K562 (cell line): ENCODE data around the gene NFIB. TPM values are rescaled to one million over a fixed set of nuclear protein-coding genes. Genes with fewer than 3 reads are reported as not detected.

Source experiments
- ATAC-seq: fragments of 200-7000 bp; cut with Tn5 transposase; 3 replicates; pipeline ENCODE4 v1.9.1; 2020; ENCODE audit warnings: moderate library complexity
- BruUV-seq: library from RNA; stranded (reverse); fragments of 400-500 nt; replicated peaks from 2 replicates; lab custom pipeline; 2021; lab: Mats Ljungman, UMichigan
- CTCF ChIA-PET: fragments of 300-600 bp; formaldehyde crosslinking; extraction: SDS; loops from one replicate; lab custom pipeline; 2021; ENCODE audit warnings: low intra/inter-chr PET ratio; lab: Yijun Ruan, JAX
- POLR2A ChIA-PET: fragments of 300-600, 350-650 bp; sonication (Branson Sonifier 250); formaldehyde crosslinking; extraction: SDS; loops from one replicate; lab custom pipeline; 2021; ENCODE audit warnings: antibody characterized with exemption, inconsistent platforms; lab: Yijun Ruan, JAX
- DNase-seq, 4 experiments: peaks; one replicate each; pipeline versions ENCODE4 v3.0.0 to v3.0.0-alpha.2; 2011 to 2018; ENCODE audit warnings: low spot score in 3 of 4, mixed read lengths in 3 of 4; ENCODE audit errors: extremely low read depth in 1 of 4
- FAIRE-seq: peaks from 2 replicates; lab custom pipeline; 2011; peaks lifted over from hg19 to GRCh38; lab: Jason Lieb, UNC
- H2AFZ ChIP-seq: 2 replicates; pipeline ENCODE4 v1.6.0; 2011; ENCODE audit warnings: low read depth, low read length, control low read depth, inconsistent platforms
- H3K27ac ChIP-seq: fragments of 200-600 bp; 3 replicates; pipeline ENCODE4 v1.8.0; 2011; ENCODE audit warnings: low read depth, mild to moderate bottlenecking, control low read depth, inconsistent platforms, low read length, moderate library complexity, mixed read lengths; ENCODE audit errors: extremely low read depth
- H3K27me3 ChIP-seq, 2 experiments: fragments of 300-600 bp in 1 of 2; 2 replicates in 1 of 2; 3 replicates in 1 of 2; pipeline versions ENCODE4 v1.6.0 to v1.8.0; 2011; ENCODE audit warnings: inconsistent platforms in 2 of 2, low read length in 2 of 2, mild to moderate bottlenecking in 1 of 2, mixed read lengths in 1 of 2, moderate library complexity in 1 of 2; ENCODE audit not compliant: control insufficient read depth in 2 of 2, insufficient read depth in 2 of 2
- H3K36me3 ChIP-seq: fragments of 300-600 bp; 3 replicates; pipeline ENCODE4 v1.8.0; 2011; ENCODE audit warnings: mild to moderate bottlenecking, low read length, inconsistent platforms; ENCODE audit not compliant: control insufficient read depth, insufficient read depth
- H3K4me1 ChIP-seq, 2 experiments: fragments of 200-600 bp in 1 of 2; replicated peaks in 1 of 2; 2 replicates in 1 of 2; 3 replicates in 1 of 2; pipeline versions ENCODE4 v1.5.1 to v1.8.0; 2011; ENCODE audit warnings: inconsistent platforms in 2 of 2, low read length in 2 of 2, mild to moderate bottlenecking in 1 of 2, mixed read lengths in 1 of 2, moderate library complexity in 1 of 2; ENCODE audit not compliant: control insufficient read depth in 2 of 2, insufficient read depth in 2 of 2
- H3K4me2 ChIP-seq: 2 replicates; pipeline ENCODE4 v1.6.1; 2011; ENCODE audit warnings: low read length, control low read depth, inconsistent platforms, mixed read lengths; ENCODE audit not compliant: insufficient read depth
- H3K4me3 ChIP-seq: fragments of 200-600 bp; sonication (generic), shearing (Covaris generic); 2 replicates; pipeline ENCODE4 v1.5.1; 2016; ENCODE audit warnings: control low read depth, inconsistent platforms
- H3K79me2 ChIP-seq: fragments of 200-600 bp; 3 replicates; pipeline ENCODE4 v1.8.0; 2011; ENCODE audit warnings: low read length, inconsistent platforms; ENCODE audit not compliant: control insufficient read depth, insufficient read depth
- H3K9ac ChIP-seq, 2 experiments: 2 replicates each; pipeline versions ENCODE4 v1.6.0 to v1.6.1; 2011; ENCODE audit warnings: low read depth in 2 of 2, low read length in 2 of 2, control low read depth in 1 of 2, inconsistent platforms in 1 of 2, mild to moderate bottlenecking in 1 of 2, mixed read lengths in 1 of 2; ENCODE audit not compliant: insufficient read depth in 1 of 2
- H3K9me1 ChIP-seq: one replicate; pipeline ENCODE4 v1.6.0; 2011; ENCODE audit warnings: inconsistent platforms, mild to moderate bottlenecking, low read length, moderate library complexity; ENCODE audit not compliant: control insufficient read depth, insufficient read depth
- H3K9me3 ChIP-seq: replicated peaks from 2 replicates; pipeline ENCODE4 v1.5.1; 2011; ENCODE audit warnings: low read depth, low read length, inconsistent platforms; ENCODE audit not compliant: control insufficient read depth, insufficient read depth
- H4K20me1 ChIP-seq: replicated peaks from 2 replicates; pipeline ENCODE4 v1.6.1; 2011; ENCODE audit warnings: low read length, inconsistent platforms, mixed read lengths; ENCODE audit not compliant: control insufficient read depth, insufficient read depth
- LARP7 ChIP-seq: fragments of 450-650 bp; IDR thresholded peaks from 2 replicates; pipeline ENCODE4 v1.6.1; 2016
- ZBTB34 ChIP-seq: fragments of 250-450 bp; sonication (Bioruptor Pico); IDR thresholded peaks from 2 replicates; pipeline ENCODE4 v1.8.0; 2021; ENCODE audit warnings: mild to moderate bottlenecking, moderate library complexity
- ZNF384 ChIP-seq: IDR thresholded peaks from 2 replicates; pipeline ENCODE4 v1.6.1; 2012; ENCODE audit warnings: low read depth, low read length, improper control_type of control experiment
- ZNF444 ChIP-seq: fragments of 250-450 bp; sonication (Bioruptor Pico); IDR thresholded peaks from 2 replicates; pipeline ENCODE4 v1.4.0; 2020; ENCODE audit warnings: mild to moderate bottlenecking, moderate library complexity
- WGBS: fragments of 100-300 bp; shearing (Covaris generic); methylation state at CpG from one replicate; pipeline ENCODE4 v1.1.6; 2016; ENCODE audit warnings: low coverage, mixed read lengths; ENCODE audit not compliant: insufficient coverage; ENCODE audit errors: missing lambda C conversion rate; 5-methylcytosine and 5-hydroxymethylcytosine counted together
- in situ Hi-C: fragments of 300-500 bp; cut with MboI; formaldehyde crosslinking; loops from 4 replicates; pipeline ENCODE4 v1.15.0; 2018; ENCODE audit warnings: inconsistent platforms, mixed read lengths
- intact Hi-C: fragments of 100-400 bp; cut with micrococcal nuclease; formaldehyde crosslinking; loops from 2 replicates; pipeline ENCODE4 v1.14.2; 2022
- polyA plus RNA-seq, 8 experiments: library from polyadenylated mRNA; depleted of rRNA in 4 of 8; stranded (reverse) in 5 of 8; unstranded in 3 of 8; fragments of >200 nt; fragmentation: Nextera tagmentation in 2 of 8; fragmentation: Illumina TruSeq in 1 of 8; extraction: Ambion mirVana in 2 of 8; extraction: Trizol in 1 of 8; gene quantifications; 2 replicates each; pipeline versions ENCODE4 v1.2.1 to v1.2.3, GENCODE V29; 2011 to 2014; ENCODE audit warnings: inconsistent platforms in 1 of 8, missing spikeins in 1 of 8
- total RNA-seq, 7 experiments: library from RNA; depleted of rRNA in 6 of 7; stranded (reverse); fragments of >200 nt in 6 of 7; fragmentation: Illumina TruSeq in 2 of 7; extraction: Trizol in 2 of 7; gene quantifications; 2 replicates each; pipeline versions ENCODE4 v1.2.1 to v1.2.3, GENCODE V29; 2011 to 2021; ENCODE audit warnings: low replicate concordance in 1 of 7

The NFIB gene
- total and polyA plus RNA-seq, 9 of the 15 experiments (the other 6 are each of a cell fraction or from before 2014, with no cell fraction given): 1.2 to 3.3 (median 1.9) TPM

DNA sequence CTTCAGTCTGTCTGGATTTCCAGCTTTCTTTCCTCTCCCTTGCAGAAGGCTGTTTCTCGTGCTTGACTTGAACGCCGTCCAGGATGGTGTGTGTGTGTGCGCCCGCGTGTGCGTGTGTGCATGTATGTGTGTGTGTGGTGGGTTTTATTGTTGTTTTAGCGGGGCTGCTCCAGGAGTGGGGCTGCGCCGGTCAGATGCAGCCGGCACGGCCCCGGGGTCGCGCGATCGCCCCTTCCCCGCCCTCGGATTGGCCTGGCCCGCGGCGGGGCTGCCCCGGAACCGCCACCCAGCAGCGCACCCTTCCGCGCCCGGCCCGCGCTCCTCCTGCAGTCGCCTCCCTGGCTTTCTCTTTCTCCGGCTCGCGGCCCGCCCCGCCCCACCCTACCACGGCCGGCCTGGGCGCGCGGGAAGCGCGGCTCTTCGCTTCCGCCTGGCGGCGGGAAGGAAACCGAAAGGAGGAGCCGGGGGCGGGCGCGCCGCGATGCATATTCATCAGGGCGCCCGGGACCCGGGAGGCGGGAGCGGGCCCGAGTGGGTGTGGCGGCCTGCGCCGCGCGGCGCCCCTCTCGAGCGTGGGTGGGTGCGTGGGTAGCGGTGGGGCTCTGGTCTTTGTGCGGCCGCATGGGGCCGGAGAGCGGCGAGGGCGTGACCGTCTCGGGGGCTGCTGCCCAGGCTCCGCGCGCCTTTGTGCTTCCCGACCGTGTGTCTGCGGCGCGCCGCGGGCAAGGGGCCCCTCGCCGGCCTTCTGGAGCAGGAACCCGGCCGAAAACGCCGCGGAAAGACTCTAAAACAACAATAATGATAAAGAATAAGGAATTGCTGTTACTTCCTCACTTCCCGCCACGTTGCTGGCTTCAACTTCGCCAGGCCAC, 8.5 kb upstream of the NFIB start (continued):
- TF ChIP-seq LARP7 (no peak), ZBTB34 (CRISPR knock-in tag) (no peak)

DNA sequence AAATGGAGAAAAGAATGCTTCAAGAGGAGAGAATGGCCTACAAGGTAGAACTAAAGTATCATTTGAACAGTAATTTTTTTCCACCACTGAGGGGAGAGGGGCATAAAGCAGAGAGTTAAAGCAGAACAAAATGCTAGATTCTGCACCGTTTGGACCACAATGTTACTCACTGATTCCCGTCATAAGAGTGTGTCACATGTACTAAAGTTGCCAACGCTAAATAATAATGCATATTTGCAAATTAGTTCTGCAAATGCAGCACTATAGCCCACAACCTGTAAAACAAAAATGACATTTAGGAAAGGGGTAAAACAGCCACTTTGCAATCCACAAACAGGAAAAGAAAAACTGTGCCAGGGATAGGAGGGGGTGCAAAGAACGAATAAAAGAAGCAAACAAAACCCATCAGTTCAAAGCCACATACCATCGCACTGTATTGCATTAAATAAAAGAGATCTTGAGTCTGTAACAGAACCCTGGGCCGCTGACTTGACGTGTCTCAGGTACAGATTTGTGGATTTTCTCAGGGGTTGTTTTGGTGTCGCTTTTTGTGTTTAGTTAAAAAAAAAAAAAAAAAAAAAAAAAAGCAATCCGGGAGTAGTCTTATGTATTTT, 7.7 kb upstream of the NFIB start:
- Histone ChIP-seq H3K79me2 (peaks cover 7% of the 10 kb centered on the region; the same call in 2 of the 3 replicates), H3K4me3 (peak overlapping the region; percentile 61), H3K27me3 (no peaks in the 10 kb centered on the region), H3K9me3 (no peaks in the 10 kb centered on the region), H2AFZ (peak overlapping the region; percentile 92), H4K20me1 (no peaks in the 10 kb centered on the region), H3K9ac (peak overlapping the region in 1 of 2 experiments; percentile 76; a peak in 2 of 4 replicates), H3K4me2 (peak overlapping the region; percentile 80), H3K9me1 (no peaks in the 10 kb centered on the region), H3K27ac (peak overlapping the region; percentile 95), H3K36me3 (no peaks in the 10 kb centered on the region), H3K4me1 (peaks cover 4 to 6% of the 10 kb centered on the region in 2 experiments)
- WGBS: 5% methylated on average over 7 of the region's 9 CpGs
- POLR2A ChIA-PET: no interaction called here
- TF ChIP-seq ZNF444 (CRISPR knock-in tag) (no peak), ZNF384 (0 out of 2 replicates have a peak, but pooled peaks have one; percentile 13)
- DNase-seq: no peak
- CTCF ChIA-PET: no interaction called here
- BruUV-seq: no TSS peak
- peak; percentile 80 for FAIRE-seq
- ATAC-seq: no peak
- intact Hi-C loops: no loop called here
- in situ Hi-C loops: no loop called here
